ENCODE measurements around the gene KRT73.

The KRT73 gene

GRCh38 chr12:52649066-52649465 lies 30.7 kb upstream of the KRT73 start:
- DNase-seq (ENCODE audit: low read depth), result no peak
- TF ChIP-seq CTCF (IDR thresholded peaks at IDR 0.05; ENCODE audit: control insufficient read depth, insufficient read depth, low read depth, low read length, missing control alignments), result no peak
- H3K4me3 ChIP-seq (ENCODE audit: control insufficient read depth, low read depth, low read length), result no peak overlapping the region

GRCh38 chr12:52648012-52648550 lies 29.7 kb upstream of the KRT73 start:
- DNase-seq (ENCODE audit: low read depth), result no peak
- TF ChIP-seq CTCF (IDR thresholded peaks at IDR 0.05; ENCODE audit: control insufficient read depth, insufficient read depth, low read depth, low read length, missing control alignments), result no peak
- H3K4me3 ChIP-seq (ENCODE audit: control insufficient read depth, low read depth, low read length), result no peak overlapping the region

DNA sequence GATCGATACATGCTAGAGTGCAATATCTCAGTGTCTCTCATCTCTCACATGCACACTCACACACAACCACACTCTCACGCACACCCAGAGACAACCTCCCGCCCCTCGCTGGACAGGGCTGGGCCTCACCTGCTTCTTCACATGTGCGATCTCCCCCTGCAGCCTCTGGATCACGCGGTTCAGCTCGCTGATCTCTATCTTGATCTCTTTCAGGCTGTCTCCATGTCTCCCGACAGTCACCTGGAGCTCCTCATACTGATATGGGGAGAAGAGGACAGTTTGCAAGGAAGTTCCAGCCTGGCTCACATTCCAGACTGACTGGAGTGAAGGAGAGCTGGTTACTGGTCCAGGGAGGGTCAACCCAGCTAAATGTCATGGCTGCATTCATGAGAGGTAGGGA lies 29.2 kb upstream of the KRT73 start:
- no peak for TF ChIP-seq CTCF (IDR thresholded peaks at IDR 0.05; ENCODE audit: control insufficient read depth, insufficient read depth, low read depth, low read length, missing control alignments)
- DNase-seq (ENCODE audit: low read depth), result no peak
- no peak overlapping the region for H3K4me3 ChIP-seq (ENCODE audit: control insufficient read depth, low read depth, low read length)

- no peak for TF ChIP-seq CTCF (IDR thresholded peaks at IDR 0.05; ENCODE audit: control insufficient read depth, insufficient read depth, low read depth, low read length, missing control alignments)
- no peak for DNase-seq (ENCODE audit: low read depth)
- H3K4me3 ChIP-seq (ENCODE audit: control insufficient read depth, low read depth, low read length), result no peak overlapping the region
These were observed 28.3 kb upstream of the KRT73 start for GRCh38 chr12:52646613-52647012.

- TF ChIP-seq CTCF (IDR thresholded peaks at IDR 0.05; ENCODE audit: control insufficient read depth, insufficient read depth, low read depth, low read length, missing control alignments), result no peak
- DNase-seq (ENCODE audit: low read depth), result no peak
- no peak overlapping the region for H3K4me3 ChIP-seq (ENCODE audit: control insufficient read depth, low read depth, low read length)
These were observed 27.6 kb upstream of the KRT73 start for GRCh38 chr12:52645982-52646381.

GRCh38 chr12:52645120-52645761 lies 26.9 kb upstream of the KRT73 start:
- no peak for DNase-seq (ENCODE audit: low read depth)
- no peak for TF ChIP-seq CTCF (IDR thresholded peaks at IDR 0.05; ENCODE audit: control insufficient read depth, insufficient read depth, low read depth, low read length, missing control alignments)
- H3K4me3 ChIP-seq (ENCODE audit: control insufficient read depth, low read depth, low read length), result no peak overlapping the region

Data from AG09309 (cell line).